Adipocyte (in vitro differentiated cells): ENCODE data around the gene EIF4B.

Experiments
- DNase-seq: peaks from one replicate; pipeline ENCODE4 v3.0.0-alpha.2; 2015; ENCODE audit warnings: low read depth
- H3K27me3 ChIP-seq: replicated peaks from 2 replicates; pipeline ENCODE4 v1.7.0; 2013; ENCODE audit warnings: mild to moderate bottlenecking, low read length, moderate library complexity; ENCODE audit not compliant: control insufficient read depth, insufficient read depth
- H3K36me3 ChIP-seq: 2 replicates; pipeline ENCODE4 v1.7.0; 2013; ENCODE audit warnings: low read length, mild to moderate bottlenecking, moderate library complexity; ENCODE audit not compliant: control insufficient read depth, insufficient read depth, severe bottlenecking
- H3K4me1 ChIP-seq: 2 replicates; pipeline ENCODE4 v1.7.0; 2013; ENCODE audit warnings: mild to moderate bottlenecking, low read length, moderate library complexity; ENCODE audit not compliant: control insufficient read depth, insufficient read depth
- H3K4me3 ChIP-seq: 2 replicates; pipeline ENCODE4 v1.7.0; 2013; ENCODE audit warnings: mild to moderate bottlenecking, low read length, moderate library complexity
- H3K9ac ChIP-seq: 2 replicates; pipeline ENCODE4 v1.7.0; 2013; ENCODE audit warnings: mild to moderate bottlenecking, low read length, moderate library complexity
- H3K9me3 ChIP-seq: 2 replicates; pipeline ENCODE4 v1.7.0; 2013; ENCODE audit warnings: mild to moderate bottlenecking, low read length, moderate library complexity; ENCODE audit not compliant: control insufficient read depth

EIF4B gene

GRCh38 chr12:53062011-53062961 lies 56.0 kb downstream of the EIF4B start:
- no peaks in the 10 kb centered on the region for H3K27me3 ChIP-seq
- H3K36me3 ChIP-seq, result peaks cover 69% of the 10 kb centered on the region
- peaks cover 63% of the 10 kb centered on the region for H3K4me1 ChIP-seq
- no peaks in the 10 kb centered on the region for H3K9me3 ChIP-seq
- H3K4me3 ChIP-seq, result no peak overlapping the region
- no peak for DNase-seq
- H3K9ac ChIP-seq, result peak overlapping the region; percentile 59

GRCh38 chr12:53062977-53063707 lies 56.9 kb downstream of the EIF4B start:
- Histone ChIP-seq H3K9ac (peak overlapping the region; percentile 89), H3K36me3 (peaks cover 60% of the 10 kb centered on the region), H3K27me3 (no peaks in the 10 kb centered on the region), H3K9me3 (no peaks in the 10 kb centered on the region), H3K4me1 (peaks cover 67% of the 10 kb centered on the region), H3K4me3 (no peak overlapping the region)
- DNase-seq, result no peak

GRCh38 chr12:53063708-53064612 lies 57.7 kb downstream of the EIF4B start:
- peak; percentile 72 for DNase-seq
- peak overlapping the region; percentile 89 for H3K9ac ChIP-seq
- no peaks in the 10 kb centered on the region for H3K27me3 ChIP-seq
- H3K4me1 ChIP-seq, result peaks cover 74% of the 10 kb centered on the region
- no peak overlapping the region for H3K4me3 ChIP-seq
- H3K9me3 ChIP-seq, result no peaks in the 10 kb centered on the region
- peaks cover 53% of the 10 kb centered on the region for H3K36me3 ChIP-seq

- no peaks in the 10 kb centered on the region for H3K27me3 ChIP-seq
- no peak for DNase-seq
- peaks cover 45% of the 10 kb centered on the region for H3K36me3 ChIP-seq
- peak overlapping the region; percentile 89 for H3K9ac ChIP-seq
- no peaks in the 10 kb centered on the region for H3K9me3 ChIP-seq
- H3K4me3 ChIP-seq, result no peak overlapping the region
- peaks cover 83% of the 10 kb centered on the region for H3K4me1 ChIP-seq
Measured at GRCh38 chr12:53064613-53065436, 58.6 kb downstream of the EIF4B start.

GRCh38 chr12:53065470-53065869 lies 59.2 kb downstream of the EIF4B start:
- DNase-seq, result no peak
- H3K9me3 ChIP-seq, result no peaks in the 10 kb centered on the region
- H3K4me3 ChIP-seq, result no peak overlapping the region
- no peaks in the 10 kb centered on the region for H3K27me3 ChIP-seq
- H3K4me1 ChIP-seq, result peaks cover 88% of the 10 kb centered on the region
- H3K9ac ChIP-seq, result peak overlapping the region; percentile 89
- H3K36me3 ChIP-seq, result peaks cover 38% of the 10 kb centered on the region

- no peaks in the 10 kb centered on the region for H3K9me3 ChIP-seq
- no peaks in the 10 kb centered on the region for H3K27me3 ChIP-seq
- peaks cover 30% of the 10 kb centered on the region for H3K36me3 ChIP-seq
- H3K4me3 ChIP-seq, result peak overlapping the region; percentile 2
- H3K4me1 ChIP-seq, result peaks cover 89% of the 10 kb centered on the region
- peak; percentile 95 for DNase-seq
- H3K9ac ChIP-seq, result peak overlapping the region; percentile 89
Measured at GRCh38 chr12:53065975-53066931, 60.0 kb downstream of the EIF4B start.

- Histone ChIP-seq H3K27me3 (no peaks in the 10 kb centered on the region), H3K9ac (peak overlapping the region; percentile 89), H3K9me3 (no peaks in the 10 kb centered on the region), H3K4me1 (peaks cover 89% of the 10 kb centered on the region), H3K4me3 (no peak overlapping the region), H3K36me3 (peaks cover 19% of the 10 kb centered on the region)
- DNase-seq, result peak; percentile 33
Measured at GRCh38 chr12:53067074-53067992, 61.1 kb downstream of the EIF4B start.

- H3K4me1 ChIP-seq, result peaks cover 87% of the 10 kb centered on the region
- H3K4me3 ChIP-seq, result no peak overlapping the region
- H3K36me3 ChIP-seq, result peaks cover 11% of the 10 kb centered on the region
- H3K27me3 ChIP-seq, result no peaks in the 10 kb centered on the region
- H3K9me3 ChIP-seq, result no peaks in the 10 kb centered on the region
- no peak for DNase-seq
- peak overlapping the region; percentile 89 for H3K9ac ChIP-seq
Measured at GRCh38 chr12:53067993-53068770, 61.9 kb downstream of the EIF4B start.
